DND-41 (cell line): ENCODE data around the gene ADAMTS12.

Experiments
- EZH2 ChIP-seq: IDR thresholded peaks from 3 replicates; pipeline ENCODE4 v1.6.1; 2012; ENCODE audit warnings: borderline replicate concordance, low read depth, mild to moderate bottlenecking, moderate library complexity, low read length, inconsistent platforms; ENCODE audit not compliant: severe bottlenecking
- TF ChIP-seq, protein P1 (sequence below): IDR thresholded peaks from 2 replicates; pipeline ENCODE4 v1.5.1; 2012; ENCODE audit warnings: borderline replicate concordance, low read length, moderate library complexity, mild to moderate bottlenecking; ENCODE audit not compliant: poor library complexity, severe bottlenecking; ENCODE audit errors: extremely low read depth

DNA sequence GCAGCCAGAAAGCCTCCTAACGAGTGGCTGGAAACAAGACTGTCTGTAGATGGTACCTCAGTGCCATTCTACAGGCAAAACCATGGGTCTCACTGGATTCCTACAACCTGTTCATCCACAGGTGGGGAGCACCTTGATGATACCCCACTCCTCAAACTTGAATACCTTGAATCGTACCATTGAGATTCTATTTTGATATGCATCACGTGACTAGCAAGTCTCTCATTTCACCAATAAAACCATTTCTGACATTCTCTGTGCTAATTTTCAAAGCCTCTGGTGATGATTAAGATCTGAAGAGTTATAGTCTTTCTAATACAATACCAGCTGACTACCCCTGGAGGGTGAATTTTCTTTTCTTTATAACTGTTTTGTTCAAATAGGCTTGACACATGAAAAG, 188.9 kb downstream of the ADAMTS12 start:
- TF ChIP-seq, protein P1, sequence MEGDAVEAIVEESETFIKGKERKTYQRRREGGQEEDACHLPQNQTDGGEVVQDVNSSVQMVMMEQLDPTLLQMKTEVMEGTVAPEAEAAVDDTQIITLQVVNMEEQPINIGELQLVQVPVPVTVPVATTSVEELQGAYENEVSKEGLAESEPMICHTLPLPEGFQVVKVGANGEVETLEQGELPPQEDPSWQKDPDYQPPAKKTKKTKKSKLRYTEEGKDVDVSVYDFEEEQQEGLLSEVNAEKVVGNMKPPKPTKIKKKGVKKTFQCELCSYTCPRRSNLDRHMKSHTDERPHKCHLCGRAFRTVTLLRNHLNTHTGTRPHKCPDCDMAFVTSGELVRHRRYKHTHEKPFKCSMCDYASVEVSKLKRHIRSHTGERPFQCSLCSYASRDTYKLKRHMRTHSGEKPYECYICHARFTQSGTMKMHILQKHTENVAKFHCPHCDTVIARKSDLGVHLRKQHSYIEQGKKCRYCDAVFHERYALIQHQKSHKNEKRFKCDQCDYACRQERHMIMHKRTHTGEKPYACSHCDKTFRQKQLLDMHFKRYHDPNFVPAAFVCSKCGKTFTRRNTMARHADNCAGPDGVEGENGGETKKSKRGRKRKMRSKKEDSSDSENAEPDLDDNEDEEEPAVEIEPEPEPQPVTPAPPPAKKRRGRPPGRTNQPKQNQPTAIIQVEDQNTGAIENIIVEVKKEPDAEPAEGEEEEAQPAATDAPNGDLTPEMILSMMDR = no peak
- no peak for TF ChIP-seq EZH2
